HS-5 (cell line): Measurements from ENCODE around the gene NXPE1.
"Not testable (repeated sequence)": the region's sequence is repeated elsewhere in the genome, so short reads cannot be mapped to it uniquely, and the experiment has no call there.

Experiments used
- DNase-seq: peaks from one replicate; pipeline ENCODE4 v3.0.0-alpha.2; 2012; ENCODE audit warnings: low read depth

NXPE1 gene

GRCh38 chr11:114559425-114560310 is at the start of gene NXPE1:
Gene NXPE1 (minus strand): TSS chr11:114559881. CDS start chr11:114551201, 8,680 bp downstream.
- no peak for DNase-seq

GRCh38 chr11:114609429-114609828 is 49.7 kb upstream of the NXPE1 start:
- DNase-seq: no peak

DNA sequence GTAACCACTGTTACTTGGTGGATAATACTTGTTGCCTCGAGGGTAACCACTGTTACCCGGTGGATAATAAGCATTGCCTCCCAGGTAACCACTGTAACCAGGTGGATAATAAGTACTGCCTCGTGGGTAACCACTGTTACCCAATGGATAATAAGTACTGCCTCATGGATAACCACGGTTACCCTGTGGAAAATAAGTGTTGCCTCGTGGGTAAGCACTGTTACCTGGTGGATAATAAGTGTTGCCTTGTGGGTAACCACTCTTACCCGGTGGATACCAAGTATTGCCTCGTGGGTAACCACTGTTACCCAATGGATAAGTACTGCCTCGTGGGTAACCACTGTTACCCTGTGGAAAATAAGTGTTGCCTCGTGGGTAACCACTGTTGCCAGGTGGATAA is 48.9 kb upstream of the NXPE1 start:
- DNase-seq: not testable (repeated sequence)

- no peak for DNase-seq
Observed at GRCh38 chr11:114607753-114608459, 48.2 kb upstream of the NXPE1 start.

DNA sequence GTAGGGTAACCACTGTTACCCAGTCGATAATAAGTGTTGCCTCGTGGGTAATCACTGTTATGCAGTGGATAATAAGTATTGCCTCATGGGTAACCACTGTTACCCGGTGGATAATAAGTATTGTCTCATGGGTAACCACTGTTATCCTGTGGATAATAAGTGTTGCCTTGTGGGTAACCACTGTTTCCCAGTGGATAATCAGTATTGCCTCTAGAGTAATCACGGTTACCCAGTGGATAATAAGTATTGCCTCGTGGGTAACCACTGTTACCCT is 47.1 kb upstream of the NXPE1 start:
- not testable (repeated sequence) for DNase-seq

DNA sequence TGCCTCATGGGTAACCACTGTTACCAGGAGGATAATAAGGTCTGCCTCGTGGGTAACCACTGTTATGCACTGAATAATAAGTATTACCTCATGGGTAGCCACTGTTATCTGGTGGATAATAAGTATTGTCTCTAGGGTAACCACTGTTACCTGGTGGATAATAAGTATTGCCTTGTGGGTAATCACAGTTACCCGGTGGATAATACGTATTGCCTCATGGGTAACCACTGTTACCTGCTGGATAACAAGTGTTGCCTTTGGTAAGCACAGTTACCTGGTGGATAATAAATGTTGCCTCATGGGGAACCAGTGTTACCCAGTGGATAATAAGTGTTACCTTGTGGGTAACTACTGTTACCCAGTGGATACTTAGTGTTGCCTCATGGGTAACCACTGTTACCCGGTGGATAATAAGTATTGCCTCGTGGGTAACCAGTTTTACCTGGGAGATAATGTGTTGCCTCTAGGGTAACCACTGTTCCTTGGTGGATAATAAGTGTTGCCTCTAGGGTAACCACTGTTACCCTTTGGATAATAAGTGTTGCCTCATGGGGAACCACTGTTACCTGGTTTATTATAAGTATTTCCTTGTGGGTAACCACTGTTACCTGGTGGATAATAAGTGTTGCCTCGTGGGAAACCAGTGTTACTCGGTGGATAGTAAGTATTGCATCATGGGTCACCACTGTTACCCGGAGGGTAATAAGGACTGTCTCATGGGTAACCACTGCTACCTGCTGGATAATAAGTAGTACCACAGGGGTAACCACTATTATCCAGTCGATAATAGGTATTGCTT is 46.5 kb upstream of the NXPE1 start:
- DNase-seq: no peak

- no peak for DNase-seq
Observed at GRCh38 chr11:114605370-114605769, 45.7 kb upstream of the NXPE1 start.

DNA sequence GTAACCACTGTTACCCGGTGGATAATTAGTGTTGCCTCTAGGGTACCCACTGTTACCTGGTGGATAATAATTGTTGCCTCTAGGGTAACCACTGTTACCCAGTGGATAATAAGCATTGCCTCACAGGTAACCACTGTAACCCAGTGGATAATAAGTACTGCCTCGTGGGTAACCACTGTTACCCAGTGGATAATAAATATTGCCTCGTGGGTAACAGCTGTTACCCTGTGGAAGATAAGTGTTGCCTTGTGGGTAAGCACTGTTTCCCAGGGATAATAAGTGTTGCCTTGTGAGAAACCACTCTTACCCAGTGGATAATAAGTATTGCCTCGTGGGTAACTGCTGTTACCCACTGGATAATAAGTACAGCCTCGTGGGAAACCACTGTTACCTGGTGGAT is 45.2 kb upstream of the NXPE1 start:
- no peak for DNase-seq

DNA sequence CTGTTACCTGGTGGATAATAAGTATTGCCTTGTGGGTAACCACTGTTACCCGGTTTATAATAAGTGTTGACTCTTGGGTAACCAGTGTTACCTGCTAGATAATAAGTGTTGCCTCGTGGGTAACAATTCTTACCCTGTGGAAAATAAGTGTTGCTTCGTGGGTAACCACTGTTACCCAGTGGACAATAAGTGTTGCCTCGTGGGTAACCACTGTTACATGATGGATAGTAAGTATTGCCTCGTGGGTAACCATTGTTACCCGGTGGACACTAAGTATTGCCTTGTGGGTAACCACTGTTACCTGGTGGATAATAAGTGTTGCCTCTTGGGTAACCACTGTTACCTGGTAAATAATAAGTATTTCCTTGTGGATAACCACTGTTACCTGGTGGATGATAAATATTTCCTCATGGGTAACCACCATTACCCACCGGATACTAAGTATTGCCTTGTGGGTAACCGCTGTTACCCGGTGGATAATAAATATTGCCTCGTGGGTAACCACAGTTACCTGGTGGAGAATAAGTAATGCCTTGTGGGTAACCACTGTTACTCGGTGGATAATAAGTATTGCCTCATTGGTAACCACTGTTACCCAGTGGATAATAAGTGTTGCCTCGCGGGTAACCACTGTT is 44.6 kb upstream of the NXPE1 start:
- DNase-seq: no peak

DNA sequence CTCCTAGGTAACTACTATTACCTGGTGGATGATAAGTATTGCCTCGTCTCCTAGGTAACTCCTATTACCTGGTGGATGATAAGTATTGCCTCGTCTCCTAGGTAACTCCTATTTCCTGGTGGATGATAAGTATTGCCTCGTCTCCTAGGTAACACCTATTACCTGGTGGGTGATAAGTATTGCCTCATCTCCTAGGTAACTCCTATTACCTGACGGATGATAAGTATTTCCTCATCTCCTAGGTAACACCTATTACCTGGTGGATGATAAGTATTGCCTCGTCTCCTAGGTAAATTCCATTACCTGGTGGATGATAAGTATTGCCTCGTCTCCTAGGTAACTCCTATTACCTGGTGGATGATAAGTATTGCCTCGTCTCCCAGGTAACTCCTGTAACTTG is 43.5 kb upstream of the NXPE1 start:
- not testable (repeated sequence) for DNase-seq

GRCh38 chr11:114598461-114598860 is 38.8 kb upstream of the NXPE1 start:
- no peak for DNase-seq

- no peak for DNase-seq
Observed at GRCh38 chr11:114596175-114596919, 36.7 kb upstream of the NXPE1 start.

DNA sequence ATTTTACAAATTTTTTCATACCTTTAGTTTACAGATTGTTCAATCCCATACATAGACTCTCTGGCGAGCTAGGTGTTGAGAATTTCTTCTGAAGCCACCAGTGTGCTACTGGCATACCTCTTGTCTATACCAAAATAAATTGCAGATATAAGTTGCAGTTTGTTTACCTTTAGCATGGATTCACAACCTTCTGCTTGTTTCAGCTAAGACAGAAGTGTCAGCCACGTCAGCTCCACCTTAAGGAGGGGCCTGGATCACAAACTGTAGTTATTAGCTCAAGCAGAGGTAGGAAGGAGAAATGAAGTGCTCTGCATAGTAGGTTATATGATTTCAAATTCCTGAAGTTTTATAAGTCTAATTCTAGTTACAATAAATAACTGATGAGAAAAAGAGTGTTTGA is 35.9 kb upstream of the NXPE1 start, which contains the start of gene NXPE4:
Gene NXPE4, minus strand, starts transcription at position 216 of the 400 bp plus-strand sequence. CDS start 1,027 bp downstream, outside the sequence.
- DNase-seq: no peak

DNA sequence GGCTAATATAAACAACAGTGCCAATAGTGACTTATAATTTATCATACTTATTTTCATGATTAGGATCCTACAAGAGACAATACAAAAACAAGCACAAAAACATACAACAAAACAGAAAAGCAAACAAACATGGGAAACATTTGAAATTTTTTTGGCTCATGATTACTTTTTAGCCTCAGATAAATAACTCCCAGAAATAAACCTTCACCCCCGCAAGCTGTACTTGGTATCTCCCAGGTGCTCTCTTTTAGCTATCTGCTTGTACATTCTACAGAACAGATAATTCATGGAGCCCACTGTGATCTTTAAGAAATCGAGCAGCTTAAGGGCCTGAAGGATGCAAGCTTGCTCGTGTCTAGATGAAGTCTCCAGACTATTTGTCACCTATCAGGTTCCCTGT is 35.0 kb upstream of the NXPE1 start:
- no peak for DNase-seq

- no peak for DNase-seq
Observed at GRCh38 chr11:114587398-114587953, 27.8 kb upstream of the NXPE1 start.

DNA sequence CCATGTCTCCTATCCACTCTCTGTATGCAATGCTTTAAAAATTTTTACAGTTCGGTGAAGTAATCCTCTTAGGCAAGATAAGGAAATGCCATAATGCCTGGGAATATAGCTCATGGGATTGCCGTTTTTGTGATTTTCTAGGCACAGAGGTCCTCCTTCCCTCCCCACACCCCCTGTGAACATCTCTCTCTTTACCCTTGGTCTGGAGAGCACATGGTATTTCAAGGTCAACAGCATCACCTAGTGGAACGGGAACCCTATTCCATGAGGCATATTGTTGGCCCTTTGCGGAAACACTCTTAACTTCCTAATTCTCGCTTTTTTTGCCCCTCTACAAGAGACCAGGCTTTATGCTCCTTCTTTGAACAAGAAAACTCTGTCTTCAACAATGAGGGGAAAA is 27.1 kb upstream of the NXPE1 start:
- DNase-seq: no peak

DNA sequence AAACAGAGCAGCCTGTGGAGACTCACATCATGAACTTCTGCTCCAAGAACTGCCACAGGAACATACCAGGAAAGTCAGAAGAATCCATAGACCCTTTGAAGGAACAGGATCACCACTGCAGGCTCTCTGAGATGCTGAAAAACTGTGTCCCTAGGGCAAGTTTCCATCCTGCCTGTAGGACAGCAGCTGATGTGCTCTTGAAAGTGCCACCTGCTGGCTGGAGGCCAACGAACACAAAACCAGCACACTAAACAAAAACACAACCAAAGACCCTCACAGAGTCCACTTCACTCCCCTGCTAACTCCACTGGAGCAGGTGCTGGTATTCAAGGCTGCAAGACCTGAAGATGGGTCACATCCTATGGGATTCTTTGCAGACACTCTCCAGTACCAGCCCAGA is 12.0 kb upstream of the NXPE1 start:
- DNase-seq: no peak

DNA sequence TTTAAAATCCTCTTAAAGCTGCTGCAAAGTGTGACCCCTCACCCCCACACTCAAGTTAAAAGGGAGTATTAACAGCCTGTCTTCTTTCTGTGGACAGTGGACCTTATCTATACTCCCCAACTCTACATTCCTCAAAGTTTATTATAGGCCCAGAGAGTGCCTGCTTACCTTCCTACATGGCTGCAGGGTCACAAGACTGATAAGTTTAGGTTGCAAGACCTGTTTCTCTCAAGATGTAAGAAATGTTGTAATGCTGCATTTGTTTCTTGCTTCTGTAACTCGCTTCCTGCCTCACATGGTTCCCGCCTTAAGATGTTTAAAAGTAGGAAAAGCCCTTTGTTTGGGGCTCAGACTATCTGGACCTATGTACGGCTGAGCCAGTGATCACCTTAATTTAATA is 10.1 kb upstream of the NXPE1 start:
- no peak for DNase-seq

- DNase-seq: no peak
Observed at GRCh38 chr11:114566276-114566675, 6.6 kb upstream of the NXPE1 start.

DNA sequence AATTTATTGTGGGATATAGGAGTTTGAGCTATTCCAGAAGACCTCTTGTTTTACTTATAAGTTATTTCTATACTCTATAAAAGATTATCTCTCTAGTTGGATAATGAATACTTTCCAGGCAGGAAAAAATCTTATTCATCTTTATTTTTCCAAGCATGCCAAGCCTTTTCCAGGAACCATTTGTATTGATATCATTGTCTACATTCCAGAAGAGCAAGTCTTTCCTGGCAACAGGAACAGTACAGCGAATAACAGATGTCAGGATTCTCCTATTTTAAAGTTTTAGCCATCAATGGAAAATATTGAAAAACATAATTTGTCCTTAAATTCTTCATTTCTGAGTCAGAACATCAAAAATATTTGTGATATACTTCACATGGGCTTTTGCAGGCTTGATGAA is 5.2 kb upstream of the NXPE1 start:
- DNase-seq: no peak

- peak; percentile 23 for DNase-seq
Observed at GRCh38 chr11:114563077-114563476, 3.4 kb upstream of the NXPE1 start.
